ENCODE measurements around the gene BCL2L2. TPM values are rescaled to one million over a fixed set of nuclear protein-coding genes. Genes with fewer than 3 reads are reported as not detected.

The BCL2L2 gene
- total and polyA plus RNA-seq, 10 of the 15 experiments (the other 5 are each of a cell fraction or from before 2014, with no cell fraction given), result 1.4 to 14.7 (median 7.1) TPM

- TF ChIP-seq YBX1 (IDR thresholded peaks at IDR 0.05), result no peak
- TF ChIP-seq GATAD2B (conservative IDR thresholded peaks at IDR 0.05; ENCODE audit: low read depth), result no peak
- TF ChIP-seq ZBTB4 (CRISPR knock-in tag; IDR thresholded peaks at IDR 0.05), result no peak
- TF ChIP-seq SP1 (IDR thresholded peaks at IDR 0.05; ENCODE audit: low read depth, low read length), result peak; percentile 97
- TF ChIP-seq STAT1 (conservative IDR thresholded peaks at IDR 0.05), result no peak
- 0 out of 2 replicates have a peak, but pooled peaks have one; percentile 3 for TF ChIP-seq HSF1 (IDR thresholded peaks at IDR 0.05; ENCODE audit: low read depth, low read length)
- peak; percentile 63 for TF ChIP-seq E4F1 (IDR thresholded peaks at IDR 0.05; ENCODE audit: borderline replicate concordance, partially characterized antibody)
- 0 out of 2 replicates have a peak, but pooled peaks have one; percentile 18 for TF ChIP-seq RB1 (IDR thresholded peaks at IDR 0.05; ENCODE audit: borderline replicate concordance)
- TF ChIP-seq TCF12 (IDR thresholded peaks at IDR 0.05; ENCODE audit: low read depth, low read length), result no peak
- TF ChIP-seq CEBPZ (IDR thresholded peaks at IDR 0.05; ENCODE audit: low read depth, low read length), result peak; percentile 98
- TF ChIP-seq SIN3A (IDR thresholded peaks at IDR 0.05; ENCODE audit: low read depth, low read length), result peak; percentile 55; the same call in 1 of the 2 replicates
- TF ChIP-seq ZBTB11 (CRISPR knock-in tag; IDR thresholded peaks at IDR 0.05), result no peak
- no peak for TF ChIP-seq STAT3 (IDR thresholded peaks at IDR 0.05; ENCODE audit: low read depth, low read length)
These were observed 14.2 kb downstream of the BCL2L2 start, which contains the start of gene PABPN1 (continued) for GRCh38 chr14:23320584-23321571.

Data from GM12878 (cell line).